Iris pigment epithelial cell (primary cell): ENCODE results near the gene CD52.

Experiments used
- DNase-seq: peaks from one replicate; pipeline ENCODE4 v3.0.0-alpha.2; 2011; ENCODE audit warnings: low read depth

The CD52 gene

DNA sequence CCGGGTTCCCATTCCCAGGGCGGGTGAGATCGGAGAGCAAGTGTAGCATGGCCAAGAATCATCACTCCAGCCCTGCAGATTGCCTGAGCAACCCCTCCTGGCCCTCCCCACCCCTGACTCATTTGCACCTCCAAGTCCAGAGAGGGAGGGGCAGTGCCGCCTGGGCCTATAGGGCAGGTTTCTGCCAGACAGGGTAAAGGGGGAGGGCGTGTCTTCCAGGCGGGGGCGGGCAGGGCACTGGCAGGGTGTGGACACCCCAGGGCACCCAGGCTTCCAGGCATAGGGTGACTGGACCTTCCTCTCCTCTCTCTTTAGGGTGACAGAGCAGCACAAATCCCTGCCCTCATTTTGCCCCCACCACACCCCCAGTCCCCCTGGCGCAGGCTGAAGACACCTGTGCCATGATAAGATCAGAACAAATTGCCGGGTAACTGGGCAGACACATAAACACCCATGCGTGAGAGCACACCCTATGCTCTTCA lies 39.4 kb downstream of the CD52 start:
- DNase-seq, result no peak

DNA sequence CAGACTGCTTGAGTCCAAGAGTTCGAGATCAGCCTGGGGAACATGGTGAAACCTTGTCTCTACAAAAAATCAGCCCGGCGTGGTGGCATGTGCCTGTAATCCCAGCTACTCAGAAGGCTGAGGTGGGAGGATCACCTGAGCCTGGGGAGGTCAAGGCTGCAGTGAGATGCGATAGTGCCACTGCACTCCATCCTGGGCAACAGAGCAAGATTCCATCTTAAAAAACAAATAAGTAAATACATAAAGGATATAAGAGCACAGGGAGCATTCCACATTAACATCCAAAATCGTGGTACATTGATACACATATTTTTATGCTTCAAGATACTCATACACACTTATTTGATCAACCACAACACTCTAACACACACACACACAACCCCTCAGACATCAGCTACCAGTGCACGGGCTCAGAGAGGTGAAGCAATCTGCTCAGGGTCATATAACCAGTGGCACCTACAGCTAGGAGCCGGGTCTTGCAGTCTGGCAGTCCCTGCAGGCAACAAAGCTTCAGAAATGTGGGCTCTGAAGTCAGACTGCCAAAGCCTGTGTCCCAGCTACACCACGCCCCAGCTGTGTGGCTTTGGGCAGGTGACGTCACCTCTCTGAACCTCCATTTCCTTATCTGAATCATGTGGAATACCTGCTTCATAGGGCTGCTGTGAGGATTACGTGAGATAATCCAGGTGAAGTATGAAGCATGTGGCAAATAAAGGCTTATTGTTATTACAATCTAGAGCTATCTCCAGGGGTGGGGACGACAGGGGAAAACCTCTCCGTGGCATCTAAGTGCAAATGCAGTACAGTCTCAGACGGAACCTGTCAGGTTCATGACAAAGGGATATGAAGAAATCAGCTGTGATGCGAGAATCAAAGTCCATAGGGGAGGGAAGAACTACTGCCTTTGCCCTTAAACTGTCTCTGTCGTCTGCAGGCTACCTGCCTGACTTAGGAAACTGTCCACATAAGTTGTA lies 40.9 kb downstream of the CD52 start:
- no peak for DNase-seq

DNA sequence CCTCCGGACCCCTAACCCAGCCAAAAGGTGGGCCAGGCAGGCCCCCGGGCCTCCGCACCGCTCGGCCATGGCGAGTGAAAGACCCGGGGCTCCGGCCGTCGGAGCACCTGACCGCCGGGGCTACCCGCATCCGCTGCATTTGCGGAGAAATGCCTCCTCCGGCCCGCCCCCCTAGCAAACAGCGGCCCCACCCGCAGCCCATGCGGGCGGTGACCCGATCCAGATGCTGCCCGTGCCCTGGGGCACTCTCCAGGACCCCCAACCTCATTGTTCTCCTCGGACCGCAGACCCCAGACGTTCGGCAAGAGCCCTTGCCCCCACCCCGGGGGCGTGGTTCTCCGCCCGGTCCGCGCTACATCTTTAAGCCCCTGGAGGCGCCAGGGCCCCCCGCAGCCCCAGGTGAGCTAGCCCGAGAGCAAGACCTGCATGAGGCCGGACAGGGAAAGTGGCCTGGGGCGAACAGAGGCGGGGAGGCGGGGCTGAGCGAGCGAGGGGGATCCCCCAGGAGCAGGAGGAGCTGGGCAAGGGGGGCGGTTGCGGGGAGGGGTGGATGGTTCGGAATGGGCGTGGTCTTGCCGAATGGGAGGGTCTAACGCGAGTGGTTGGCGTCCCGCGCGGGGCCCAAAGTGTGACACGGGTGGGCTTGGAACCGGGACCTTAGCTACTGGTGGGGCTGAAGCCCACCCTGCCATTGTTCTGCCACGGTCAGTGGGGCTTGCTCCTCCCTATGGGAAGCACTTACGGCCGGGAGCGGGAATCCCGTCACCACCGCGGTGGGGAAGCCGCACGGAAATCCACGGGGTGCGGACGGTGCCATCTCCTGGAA lies 42.4 kb downstream of the CD52 start:
- DNase-seq, result no peak

DNA sequence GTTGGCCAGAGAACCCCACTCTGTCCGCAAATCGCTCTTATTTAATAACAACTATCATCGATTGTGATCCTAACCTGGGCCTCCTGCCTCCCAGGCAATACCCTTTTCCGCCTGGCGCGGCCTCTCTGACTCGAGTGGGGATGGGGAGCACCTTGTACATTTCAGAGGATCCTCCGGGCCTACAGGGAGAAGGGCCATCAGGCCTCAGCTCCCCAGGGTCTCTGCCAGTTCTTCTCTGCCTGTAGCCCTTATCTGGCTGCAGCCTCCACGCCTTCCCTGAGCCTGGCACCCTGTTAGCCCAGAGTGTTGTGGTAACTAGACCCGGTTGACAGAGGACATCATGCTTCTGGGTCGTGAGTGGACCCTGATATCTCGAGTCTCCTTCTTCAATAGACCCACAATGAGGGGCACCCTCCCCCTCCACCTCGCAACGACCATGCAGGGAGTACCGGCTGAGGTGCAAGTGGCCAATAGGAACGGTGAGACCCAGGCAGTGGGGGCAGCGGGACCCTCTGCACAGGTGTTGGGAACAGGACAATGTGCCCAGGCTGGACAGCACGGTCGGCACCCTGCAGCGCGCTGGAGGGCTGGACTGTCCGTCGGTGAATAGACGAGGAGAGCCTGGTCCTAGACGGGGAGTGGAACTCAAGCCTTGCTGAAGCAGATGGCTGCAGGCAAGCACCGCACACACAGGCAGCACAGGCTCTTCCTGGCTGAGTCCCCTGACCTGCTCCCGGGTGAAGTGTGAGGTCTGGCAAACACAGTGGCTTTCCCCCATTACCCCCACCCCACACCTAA lies 43.2 kb downstream of the CD52 start:
- DNase-seq, result no peak

DNA sequence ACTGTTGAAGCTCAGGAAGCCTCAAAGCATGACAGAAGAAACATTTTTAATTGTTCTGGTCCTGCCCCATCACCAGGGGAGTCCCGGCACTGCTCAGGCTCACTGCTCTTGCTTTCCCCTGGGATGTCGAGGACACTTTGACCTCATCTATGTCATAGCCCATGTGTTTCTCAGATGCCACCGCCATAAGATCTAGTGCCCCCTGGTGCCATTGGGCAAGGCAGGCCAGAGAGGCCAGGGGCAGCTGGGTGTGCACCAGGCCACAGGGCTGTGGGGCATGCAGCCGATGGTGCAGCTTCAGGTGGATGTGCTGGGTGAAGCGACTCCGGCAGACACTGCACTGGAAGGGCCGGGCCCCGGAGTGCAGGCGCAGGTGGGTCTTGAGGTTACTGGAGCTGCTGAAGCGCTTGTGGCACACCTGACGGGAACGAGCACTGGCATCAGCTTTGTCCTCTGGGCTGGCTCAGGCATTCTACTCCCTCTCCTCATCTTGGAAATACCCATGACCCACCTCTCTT lies 43.9 kb downstream of the CD52 start:
- DNase-seq, result no peak

DNA sequence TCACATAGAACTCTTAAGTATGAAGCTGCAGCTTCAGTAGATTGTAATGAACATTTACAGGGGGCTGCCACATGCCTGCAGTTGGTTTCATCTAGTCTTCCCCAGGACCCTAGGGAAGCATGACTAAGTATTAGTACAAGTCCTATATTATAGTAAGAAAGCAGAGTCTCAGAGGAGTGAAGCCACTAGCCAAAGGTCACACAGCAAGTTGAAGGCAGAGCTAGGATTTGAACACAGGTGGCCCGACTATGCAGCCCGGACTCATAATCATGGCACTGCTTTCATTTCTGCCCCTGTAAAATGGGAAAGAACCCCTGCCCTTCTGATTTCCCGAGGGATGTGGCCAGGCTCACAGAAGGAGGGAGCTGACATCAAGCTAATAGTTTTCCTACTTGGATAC lies 44.6 kb downstream of the CD52 start:
- no peak for DNase-seq

DNA sequence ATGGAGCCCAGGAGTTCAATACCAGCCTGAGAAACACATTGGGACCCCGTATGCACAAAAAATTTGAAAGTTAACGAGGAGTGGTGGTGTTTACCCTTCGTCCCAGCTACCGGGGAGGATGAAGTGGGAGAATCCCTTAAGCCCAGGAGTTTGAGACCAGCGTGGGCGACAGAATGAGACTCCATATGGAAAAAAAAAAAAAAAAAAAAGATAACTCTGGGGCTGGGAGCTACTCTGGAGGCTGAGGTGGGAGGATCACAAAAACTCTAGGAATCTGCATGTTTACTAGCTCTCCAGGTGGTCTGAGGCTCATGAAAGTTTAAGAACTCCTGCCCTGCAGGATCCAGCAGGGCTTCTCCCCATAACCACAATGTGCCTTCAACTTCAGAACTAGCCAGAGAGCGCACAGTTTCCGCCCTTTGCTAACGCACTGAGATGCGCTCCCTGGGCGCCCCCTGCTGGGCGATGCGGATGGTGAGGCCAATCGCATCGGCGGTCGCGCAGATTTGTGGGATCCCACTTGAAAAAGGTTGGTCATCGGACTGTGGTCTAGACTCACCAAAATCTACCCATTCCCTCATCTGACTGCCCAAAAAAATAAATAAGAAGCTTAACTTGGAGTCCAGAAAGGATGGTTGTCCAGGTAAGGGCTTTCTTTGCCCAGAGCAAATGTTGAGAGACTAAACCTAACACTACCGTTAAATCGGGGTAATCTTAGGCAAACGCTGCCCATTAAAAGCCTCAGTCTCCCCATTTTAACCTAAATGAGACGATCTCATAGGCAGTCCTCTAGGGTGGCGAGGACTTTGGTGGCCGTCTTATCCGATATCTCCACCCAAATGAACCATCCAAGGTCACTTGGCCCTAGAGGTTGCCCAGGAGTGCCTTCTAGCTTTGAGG lies 46.0 kb downstream of the CD52 start:
- peak; percentile 69 for DNase-seq

DNA sequence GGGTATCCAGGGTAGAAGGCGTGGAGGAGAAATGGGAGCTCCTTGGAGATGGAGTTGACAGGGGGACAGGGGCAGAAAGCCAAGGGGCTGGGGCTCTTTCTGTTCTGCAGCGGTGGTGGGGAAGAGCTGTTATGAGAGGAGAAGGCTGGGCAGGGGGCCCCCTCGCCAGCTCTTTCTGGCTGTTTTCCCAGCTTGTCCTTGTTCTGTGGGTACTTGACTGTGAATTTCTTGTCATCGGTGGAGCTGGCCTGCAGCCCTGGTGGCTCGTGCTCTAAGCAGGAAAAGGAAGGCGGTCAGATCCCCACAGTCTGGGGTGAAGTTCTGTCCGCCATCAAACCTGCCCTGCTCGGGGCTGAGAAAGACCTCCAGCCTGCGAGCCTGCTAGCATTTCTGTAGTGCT lies 47.2 kb downstream of the CD52 start:
- DNase-seq, result no peak

DNA sequence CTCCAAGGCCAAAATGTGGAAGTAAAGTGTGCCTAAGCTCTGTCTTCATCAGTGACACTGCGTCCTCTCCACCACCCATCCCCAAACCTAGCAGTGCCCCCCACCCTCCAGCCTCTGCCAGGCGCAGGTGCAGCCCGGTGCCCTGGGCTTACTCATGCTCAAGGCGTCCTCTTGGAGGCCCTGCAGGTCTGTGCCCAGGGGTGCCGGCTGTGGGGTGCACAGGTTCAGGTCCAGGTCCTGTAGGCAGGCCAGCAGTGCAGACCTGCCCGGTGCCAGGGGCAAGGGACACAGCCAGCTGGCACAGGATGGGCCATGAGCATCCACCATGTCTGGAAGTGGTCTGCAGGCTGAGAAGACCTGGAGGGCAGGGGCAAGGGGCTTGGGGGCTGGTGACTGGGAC lies 49.7 kb downstream of the CD52 start:
- no peak for DNase-seq

DNA sequence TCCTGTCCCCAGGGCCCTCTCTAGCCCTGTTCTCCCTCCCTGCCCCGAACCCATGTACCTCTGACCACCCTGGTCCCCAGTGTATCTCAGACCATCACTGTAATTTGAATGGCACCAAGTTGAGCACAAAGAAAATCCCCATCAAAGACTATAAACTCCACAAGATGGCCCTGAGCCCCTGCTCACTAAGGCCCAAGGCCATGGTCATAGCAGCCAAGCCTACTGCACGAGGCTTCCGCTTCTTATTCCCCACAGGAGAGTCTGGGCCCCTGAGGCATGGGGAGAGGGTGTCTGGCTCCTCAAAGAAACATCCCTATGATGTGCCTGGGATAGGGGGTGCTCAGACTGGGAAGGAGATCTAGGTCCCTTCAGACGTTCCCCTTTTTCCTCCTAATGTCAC lies 50.2 kb downstream of the CD52 start:
- DNase-seq, result no peak

DNA sequence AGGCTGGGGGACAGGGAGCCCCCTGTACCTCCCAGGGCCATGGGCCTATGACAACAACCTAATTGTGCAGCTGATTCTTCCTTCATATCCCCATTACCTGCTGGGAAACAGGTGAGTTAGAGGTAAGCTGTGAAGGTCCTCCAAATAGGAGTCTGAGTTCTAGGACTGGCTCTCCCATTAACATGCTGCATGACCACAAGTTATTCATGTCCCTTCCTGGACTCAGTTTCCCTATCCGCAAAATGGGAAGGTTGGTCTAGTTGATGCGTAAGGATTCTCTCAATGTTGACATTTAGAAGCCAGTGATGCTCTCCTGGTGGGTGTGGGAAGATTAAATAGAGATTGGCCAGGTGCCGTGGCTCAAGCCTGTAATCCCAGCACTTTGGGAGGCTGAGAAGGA lies 50.7 kb downstream of the CD52 start:
- no peak for DNase-seq
